ENCODE results near the gene PITX2. TPM values are rescaled to one million over a fixed set of nuclear protein-coding genes. Genes with fewer than 3 reads are reported as not detected.
"Not testable (repeated sequence)": the region's sequence is repeated elsewhere in the genome, so short reads cannot be mapped to it uniquely, and the experiment has no call there.

The PITX2 gene
- total RNA-seq, 2 experiments from 2014 or later: 0.09 TPM; not detected in 1

DNA sequence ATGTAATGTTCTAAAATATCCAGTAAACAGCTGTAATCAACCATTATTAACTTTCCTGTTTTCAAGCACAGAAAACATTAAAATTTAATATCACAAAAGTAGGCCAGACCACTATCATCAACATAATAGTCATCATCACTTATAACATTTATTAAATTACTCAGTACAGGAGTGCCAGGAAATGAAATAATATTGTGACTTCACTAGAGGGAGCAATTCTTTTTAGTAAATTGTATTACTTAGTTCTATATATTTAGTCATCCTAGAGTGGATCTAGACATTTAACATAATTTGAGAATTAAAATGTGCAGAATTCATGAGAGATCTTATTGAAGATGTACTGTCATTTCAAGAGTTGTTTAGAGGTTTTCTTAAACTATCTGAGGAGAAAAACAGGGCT lies 33.6 kb downstream of the PITX2 start:
- H3K9me3 Mint-ChIP-seq (ENCODE audit: low read depth): peaks cover 2% of the 10 kb centered on the region
- no peak overlapping the region for H3K27ac Mint-ChIP-seq
- POLR2A ChIA-PET: no interaction called here
- CTCF ChIA-PET: interaction anchor here (1.1 kb wide), 1 partner anchor 15 kb away, joined by 3 read pairs; no protein-coding TSS in a partner anchor
- H3K4me1 Mint-ChIP-seq: no peaks in the 10 kb centered on the region
- DNase-seq (no peak), ATAC-seq (no peak)
- H3K4me3 Mint-ChIP-seq: no peak overlapping the region
- peaks cover 12% of the 10 kb centered on the region for H3K27me3 Mint-ChIP-seq
- no peaks in the 10 kb centered on the region for H3K36me3 Mint-ChIP-seq (ENCODE audit: low read depth)
- intact Hi-C loops (cut with DNase I, micrococcal nuclease): no loop called here

DNA sequence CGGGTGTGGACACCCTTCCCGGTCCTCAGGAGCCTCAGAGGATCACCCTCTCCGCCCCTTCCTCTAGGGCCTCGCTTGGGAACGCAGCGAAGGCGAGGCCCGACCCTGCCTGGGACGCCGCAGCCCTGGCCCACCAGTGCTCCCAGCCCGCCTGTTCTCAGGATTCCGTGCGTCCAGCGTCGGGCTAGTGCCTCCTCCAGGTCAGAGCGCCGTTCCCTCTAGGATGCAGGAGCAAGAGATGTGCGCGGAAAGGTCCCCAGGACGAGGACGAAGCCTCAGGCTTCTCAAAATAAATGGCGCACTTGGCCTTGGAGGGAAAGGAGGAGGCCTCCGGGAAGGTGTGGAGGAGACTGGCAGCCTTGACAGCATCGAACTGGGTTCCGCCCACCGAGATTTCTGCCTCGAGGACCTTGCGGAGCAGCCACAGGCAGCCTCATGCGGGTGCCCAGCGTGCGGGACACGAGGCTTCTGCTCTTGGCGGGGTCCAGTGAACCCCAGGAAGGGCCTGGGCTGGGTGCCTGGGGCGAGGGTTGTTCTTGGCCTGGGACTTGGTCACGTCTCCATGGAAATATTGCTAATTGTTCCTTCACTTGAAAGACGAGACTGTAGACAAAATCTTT lies 35.1 kb downstream of the PITX2 start:
- H3K27ac Mint-ChIP-seq: no peak overlapping the region
- no peaks in the 10 kb centered on the region for H3K9me3 Mint-ChIP-seq (ENCODE audit: low read depth)
- peaks cover 9% of the 10 kb centered on the region for H3K27me3 Mint-ChIP-seq
- H3K36me3 Mint-ChIP-seq (ENCODE audit: low read depth): no peaks in the 10 kb centered on the region
- intact Hi-C loops (cut with DNase I, micrococcal nuclease): no loop called here
- ChIA-PET CTCF (interaction anchor here (1.0 kb wide), 1 partner anchor 10 kb away, joined by 4 read pairs; no protein-coding TSS in a partner anchor), POLR2A (no interaction called here)
- H3K4me3 Mint-ChIP-seq: no peak overlapping the region
- H3K4me1 Mint-ChIP-seq: no peaks in the 10 kb centered on the region
- DNase-seq (no peak), ATAC-seq (no peak)

DNA sequence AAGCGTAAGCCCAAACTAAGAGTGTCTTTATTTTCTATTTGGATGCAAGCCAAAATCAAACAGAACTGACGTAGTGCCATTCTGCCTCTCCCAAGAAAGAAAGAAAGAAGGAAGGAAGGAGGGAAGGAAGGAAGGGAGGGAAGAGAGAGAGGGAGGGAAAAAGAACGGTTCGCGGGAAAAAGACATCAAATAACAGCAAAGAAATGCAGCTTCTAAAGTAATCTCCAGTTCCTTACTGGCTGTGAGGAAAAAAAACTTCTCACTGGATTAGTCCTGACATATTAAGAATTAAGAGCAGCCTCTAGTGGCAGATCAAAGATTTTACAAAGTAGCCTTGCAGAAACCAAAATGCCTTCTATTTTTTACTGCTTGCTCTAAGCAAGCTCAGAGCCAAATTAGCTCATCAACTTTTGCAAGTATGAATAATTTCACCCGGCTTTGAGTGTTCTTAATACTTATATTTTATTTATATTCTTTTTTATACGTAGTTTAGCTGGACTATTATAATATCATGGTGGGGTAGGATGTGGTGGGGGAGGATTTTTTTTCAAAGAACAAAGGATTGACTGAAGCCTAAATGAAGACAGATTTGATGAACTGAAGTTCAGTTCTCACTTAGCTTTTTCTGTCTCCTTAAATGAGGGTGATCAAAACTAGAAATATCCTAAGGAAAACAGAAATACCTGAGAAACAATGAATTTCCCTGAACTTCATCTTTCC lies 36.6 kb downstream of the PITX2 start:
- no peak overlapping the region for H3K27ac Mint-ChIP-seq
- no peaks in the 10 kb centered on the region for H3K36me3 Mint-ChIP-seq (ENCODE audit: low read depth)
- ATAC-seq (no peak), DNase-seq (no peak)
- intact Hi-C loops (cut with DNase I, micrococcal nuclease): no loop called here
- ChIA-PET POLR2A (no interaction called here), CTCF (interaction anchor here (1.0 kb wide), 1 partner anchor 9 kb away, joined by 4 read pairs; no protein-coding TSS in a partner anchor)
- no peak overlapping the region for H3K4me3 Mint-ChIP-seq
- H3K4me1 Mint-ChIP-seq: no peaks in the 10 kb centered on the region
- no peaks in the 10 kb centered on the region for H3K9me3 Mint-ChIP-seq (ENCODE audit: low read depth)
- peaks cover 7% of the 10 kb centered on the region for H3K27me3 Mint-ChIP-seq

- H3K27me3 Mint-ChIP-seq; H3K27ac Mint-ChIP-seq; intact Hi-C loops (cut with DNase I, micrococcal nuclease); H3K9me3 Mint-ChIP-seq (ENCODE audit: low read depth); CTCF ChIA-PET; H3K36me3 Mint-ChIP-seq (ENCODE audit: low read depth); DNase-seq; H3K4me3 Mint-ChIP-seq; H3K4me1 Mint-ChIP-seq; POLR2A ChIA-PET; ATAC-seq: not testable (repeated sequence)
Observed at GRCh38 chr4:110576696-110577095, 46.2 kb downstream of the PITX2 start.

Other genes starting within 250 kb of the PITX2 start
- not detected for gene ENPEP, start 146.9 kb downstream of the PITX2 start, total RNA-seq